Neutrophil (primary cell): Measurements from ENCODE around the gene SLC39A7.

Source experiments
- H3K27ac ChIP-seq: fragments of 200-600 bp; sonication (generic); 2 replicates; pipeline ENCODE4 v1.5.1; 2016; ENCODE audit warnings: mild to moderate bottlenecking, moderate library complexity
- H3K27me3 ChIP-seq: fragments of 200-600 bp; sonication (generic); 2 replicates; pipeline ENCODE4 v1.6.0; 2016; ENCODE audit warnings: mild to moderate bottlenecking
- H3K36me3 ChIP-seq: fragments of 200-600 bp; sonication (generic); 2 replicates; pipeline ENCODE4 v1.5.1; 2017
- H3K4me1 ChIP-seq, 2 experiments: fragments of 200-600 bp in 1 of 2; sonication (generic) in 1 of 2; 1 replicate in 1 of 2; 2 replicates in 1 of 2; pipeline versions ENCODE4 v1.5.1 to v1.6.1; 2013 to 2016; ENCODE audit warnings: low read depth in 1 of 2, low read length in 1 of 2, mild to moderate bottlenecking in 1 of 2, moderate library complexity in 1 of 2; ENCODE audit not compliant: control insufficient read depth in 1 of 2, insufficient read depth in 1 of 2
- H3K4me3 ChIP-seq, 2 experiments: fragments of 200-600 bp in 1 of 2; sonication (generic) in 1 of 2; 1 replicate in 1 of 2; 2 replicates in 1 of 2; pipeline ENCODE4 v1.5.1; 2013 to 2016; ENCODE audit warnings: low read depth in 1 of 2, low read length in 1 of 2, mild to moderate bottlenecking in 1 of 2, moderate library complexity in 1 of 2
- H3K9me3 ChIP-seq: fragments of 200-600 bp; sonication (generic); 2 replicates; pipeline ENCODE4 v1.5.1; 2016
- TF ChIP-seq, protein P1 (sequence below): fragments of 200-600 bp; sonication (generic); IDR thresholded peaks from 2 replicates; pipeline ENCODE4 v1.5.1; 2016; ENCODE audit warnings: antibody characterized with exemption

The SLC39A7 gene

DNA sequence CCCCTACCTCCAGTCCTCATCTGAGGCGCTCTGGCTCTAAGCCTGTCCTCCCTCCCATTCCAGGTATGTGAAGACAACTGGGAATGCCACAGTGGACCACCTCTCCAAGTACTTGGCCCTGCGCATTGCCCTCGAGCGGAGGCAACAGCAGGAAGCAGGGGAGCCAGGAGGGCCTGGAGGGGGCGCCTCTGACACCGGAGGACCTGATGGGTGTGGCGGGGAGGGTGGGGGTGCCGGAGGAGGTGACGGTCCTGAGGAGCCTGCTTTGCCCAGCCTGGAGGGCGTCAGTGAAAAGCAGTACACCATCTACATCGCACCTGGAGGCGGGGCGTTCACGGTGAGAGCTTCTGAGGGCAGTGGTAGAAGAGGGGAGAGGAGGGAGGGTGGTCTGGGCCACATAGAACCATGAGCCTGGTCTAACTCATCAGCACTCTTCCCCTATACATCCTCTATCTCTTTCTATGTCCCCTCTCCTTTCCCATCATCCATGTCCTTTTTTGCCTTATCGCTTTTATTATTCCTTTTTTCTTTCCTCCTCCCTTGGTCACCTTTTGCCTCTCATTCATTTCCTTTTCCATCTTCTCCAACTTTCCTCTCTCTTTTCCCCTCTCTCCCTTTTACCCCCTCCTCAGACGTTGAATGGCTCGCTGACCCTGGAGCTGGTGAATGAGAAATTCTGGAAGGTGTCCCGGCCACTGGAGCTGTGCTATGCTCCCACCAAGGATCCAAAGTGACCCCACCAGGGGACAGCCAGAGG lies 11.2 kb downstream of the SLC39A7 start:
- peaks cover 57% of the 10 kb centered on the region for H3K27me3 ChIP-seq
- peaks cover 23 to 28% of the 10 kb centered on the region in 2 experiments for H3K4me1 ChIP-seq
- H3K27ac ChIP-seq, result no peak overlapping the region
- TF ChIP-seq, protein P1, sequence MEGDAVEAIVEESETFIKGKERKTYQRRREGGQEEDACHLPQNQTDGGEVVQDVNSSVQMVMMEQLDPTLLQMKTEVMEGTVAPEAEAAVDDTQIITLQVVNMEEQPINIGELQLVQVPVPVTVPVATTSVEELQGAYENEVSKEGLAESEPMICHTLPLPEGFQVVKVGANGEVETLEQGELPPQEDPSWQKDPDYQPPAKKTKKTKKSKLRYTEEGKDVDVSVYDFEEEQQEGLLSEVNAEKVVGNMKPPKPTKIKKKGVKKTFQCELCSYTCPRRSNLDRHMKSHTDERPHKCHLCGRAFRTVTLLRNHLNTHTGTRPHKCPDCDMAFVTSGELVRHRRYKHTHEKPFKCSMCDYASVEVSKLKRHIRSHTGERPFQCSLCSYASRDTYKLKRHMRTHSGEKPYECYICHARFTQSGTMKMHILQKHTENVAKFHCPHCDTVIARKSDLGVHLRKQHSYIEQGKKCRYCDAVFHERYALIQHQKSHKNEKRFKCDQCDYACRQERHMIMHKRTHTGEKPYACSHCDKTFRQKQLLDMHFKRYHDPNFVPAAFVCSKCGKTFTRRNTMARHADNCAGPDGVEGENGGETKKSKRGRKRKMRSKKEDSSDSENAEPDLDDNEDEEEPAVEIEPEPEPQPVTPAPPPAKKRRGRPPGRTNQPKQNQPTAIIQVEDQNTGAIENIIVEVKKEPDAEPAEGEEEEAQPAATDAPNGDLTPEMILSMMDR, result no peak
- no peaks in the 10 kb centered on the region for H3K9me3 ChIP-seq
- peaks cover 9% of the 10 kb centered on the region for H3K36me3 ChIP-seq
- H3K4me3 ChIP-seq, result no peak overlapping the region

DNA sequence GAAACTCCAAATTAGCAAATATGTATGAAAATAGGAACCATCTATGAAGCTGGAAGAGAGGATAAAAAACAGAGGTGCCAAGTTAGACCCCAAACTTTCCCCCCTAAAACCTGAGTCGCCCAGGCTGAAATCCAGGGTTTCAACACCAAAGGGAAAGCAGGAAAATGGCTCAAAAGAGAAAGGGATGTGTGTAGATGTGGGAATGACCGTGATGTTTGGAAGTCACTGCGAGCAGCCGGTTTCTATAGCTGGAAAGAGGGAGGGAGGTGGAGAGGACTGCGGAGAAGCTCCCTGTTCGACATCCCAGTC lies 12.1 kb downstream of the SLC39A7 start:
- TF ChIP-seq, protein P1, result no peak
- Histone ChIP-seq H3K36me3 (peaks cover 9% of the 10 kb centered on the region), H3K27ac (no peak overlapping the region), H3K9me3 (no peaks in the 10 kb centered on the region), H3K4me1 (peaks cover 18 to 22% of the 10 kb centered on the region in 2 experiments), H3K4me3 (no peak overlapping the region), H3K27me3 (peaks cover 47% of the 10 kb centered on the region)

DNA sequence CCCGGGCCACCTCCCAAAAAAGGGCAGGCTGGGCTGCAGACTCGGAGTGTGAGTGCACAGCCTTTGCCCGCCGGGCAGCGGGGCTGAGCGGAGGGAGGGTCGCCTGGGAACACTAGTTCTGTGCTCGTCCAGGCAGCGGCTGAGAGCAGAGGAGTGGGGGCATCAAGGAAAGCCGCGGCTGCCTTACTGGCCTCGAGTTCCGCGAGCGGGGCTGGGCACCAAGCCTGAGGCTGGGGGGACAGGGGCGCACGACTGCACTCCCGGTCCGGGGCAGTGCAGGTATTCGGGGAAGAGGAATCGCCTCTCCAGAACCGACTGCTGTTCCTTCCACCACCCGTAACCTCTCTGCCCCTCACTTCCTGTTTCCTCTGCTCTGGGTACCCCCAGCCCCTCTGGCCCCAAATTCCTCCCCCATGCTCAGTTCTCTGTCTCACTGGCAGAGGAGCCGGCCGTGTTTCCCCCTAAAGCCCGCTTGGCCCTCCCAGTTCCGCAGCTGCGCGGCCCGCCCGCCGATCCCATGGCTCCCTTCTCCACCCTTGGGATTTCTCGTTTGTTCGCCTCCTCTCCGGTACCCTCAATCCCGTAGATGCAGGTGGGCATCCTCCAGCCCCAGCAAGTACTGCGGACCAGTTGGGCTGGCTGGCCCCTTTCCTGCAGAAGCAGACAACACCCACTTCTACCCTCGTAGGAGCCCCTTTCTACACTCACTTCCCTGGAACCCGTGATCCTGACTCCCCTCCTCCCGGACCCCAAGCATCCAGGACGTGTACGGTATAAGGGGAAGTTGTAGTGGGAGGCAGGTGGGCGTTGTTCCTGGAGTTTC lies 12.7 kb downstream of the SLC39A7 start:
- Histone ChIP-seq H3K27ac (no peak overlapping the region), H3K4me1 (peaks cover 16 to 19% of the 10 kb centered on the region in 2 experiments), H3K36me3 (peaks cover 9% of the 10 kb centered on the region), H3K9me3 (no peaks in the 10 kb centered on the region), H3K27me3 (peaks cover 47% of the 10 kb centered on the region), H3K4me3 (no peak overlapping the region)
- TF ChIP-seq, protein P1, result no peak

DNA sequence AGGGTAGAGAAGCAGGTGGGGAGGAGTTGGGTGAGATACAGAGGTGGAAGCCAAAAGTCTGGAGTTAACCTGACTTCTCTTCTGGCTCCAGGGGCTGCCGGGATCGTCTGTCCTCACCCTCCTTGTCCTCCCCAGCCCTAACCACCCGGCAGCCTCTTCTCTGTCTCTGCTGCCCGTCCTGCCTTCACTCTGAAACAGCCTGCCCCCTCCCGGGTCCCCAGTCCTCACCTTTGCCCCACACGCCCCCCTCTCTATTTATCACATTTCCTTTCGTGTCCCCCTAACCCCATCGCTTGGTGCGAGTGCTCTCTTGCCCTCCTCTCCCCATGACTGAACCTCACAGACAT lies 13.3 kb downstream of the SLC39A7 start:
- TF ChIP-seq, protein P1, result no peak
- H3K4me3 ChIP-seq, result no peak overlapping the region

DNA sequence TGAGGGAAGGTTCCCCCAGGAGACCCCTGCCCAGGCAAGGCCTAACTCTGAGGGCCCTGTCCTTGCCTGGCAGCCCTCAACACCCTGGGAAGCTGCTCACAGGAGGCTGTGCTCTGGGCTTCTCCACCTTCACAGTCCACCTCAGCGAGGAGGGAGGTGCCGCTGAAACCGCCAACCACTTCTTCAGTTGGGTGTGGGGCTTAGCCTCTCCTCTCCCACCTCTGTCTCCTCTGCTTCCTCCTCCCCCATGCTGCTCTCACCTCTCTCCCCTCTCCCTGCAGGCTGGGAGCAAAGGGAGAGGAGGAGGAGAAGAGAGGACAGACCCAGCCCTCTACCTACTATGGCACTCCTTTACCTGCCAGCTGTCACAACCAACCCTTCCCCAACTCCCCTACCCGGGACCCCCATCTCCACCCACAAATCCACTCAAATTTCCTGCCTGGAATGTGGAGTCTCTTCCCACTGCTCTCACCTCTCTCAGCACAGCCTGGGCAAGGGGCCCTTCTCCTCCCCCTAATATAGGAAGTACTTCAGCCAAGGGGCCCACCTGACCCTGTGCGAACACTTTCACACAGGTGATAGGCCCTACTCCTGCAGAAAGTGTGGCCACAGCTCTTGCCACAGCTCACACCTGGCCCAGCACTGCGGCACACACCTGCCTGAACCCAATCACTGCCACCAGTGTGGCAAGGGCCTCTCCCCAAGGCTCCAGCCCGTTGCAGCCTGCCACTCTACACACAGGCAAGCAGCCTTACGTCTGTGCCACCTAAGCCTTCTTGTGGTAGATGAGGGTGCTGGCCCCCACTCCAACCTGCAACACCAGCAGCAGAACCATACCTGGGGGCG lies 14.8 kb downstream of the SLC39A7 start:
- Histone ChIP-seq H3K9me3 (no peaks in the 10 kb centered on the region), H3K36me3 (peaks cover 9% of the 10 kb centered on the region), H3K4me3 (no peak overlapping the region)

More for the DNA sequence above, 13.3 kb downstream of the SLC39A7 start:
- peaks cover 12 to 13% of the 10 kb centered on the region in 2 experiments for H3K4me1 ChIP-seq
- peaks cover 47% of the 10 kb centered on the region for H3K27me3 ChIP-seq
- no peak overlapping the region for H3K27ac ChIP-seq
- no peaks in the 10 kb centered on the region for H3K9me3 ChIP-seq
- peaks cover 9% of the 10 kb centered on the region for H3K36me3 ChIP-seq

More for the DNA sequence above, 14.8 kb downstream of the SLC39A7 start:
- TF ChIP-seq, protein P1, result no peak
- Histone ChIP-seq H3K27me3 (peaks cover 47% of the 10 kb centered on the region), H3K27ac (no peak overlapping the region), H3K4me1 (peaks cover 12% of the 10 kb centered on the region in 2 experiments)
